PC-3 (cell line): ENCODE results near the gene CEACAM19.

Experiments used
- EZH2 ChIP-seq: fragments of 300-600 bp; sonication (generic); IDR thresholded peaks from one replicate; pipeline ENCODE4 v1.6.1; 2017; ENCODE audit warnings: antibody characterized with exemption, mild to moderate bottlenecking, low read length; ENCODE audit not compliant: unreplicated experiment
- EZH2phosphoT487 ChIP-seq: fragments of 300-600 bp; sonication (generic); IDR thresholded peaks from 2 replicates; pipeline ENCODE4 v1.6.1; 2018; ENCODE audit warnings: mild to moderate bottlenecking, antibody characterized with exemption, low read length, borderline replicate concordance
- TF ChIP-seq, protein P1 (sequence below): fragments of 300-600 bp; sonication (generic); conservative IDR thresholded peaks from 2 replicates; pipeline ENCODE4 v1.5.1; 2017; ENCODE audit warnings: antibody characterized with exemption, low read depth, mild to moderate bottlenecking, low read length

DNA sequence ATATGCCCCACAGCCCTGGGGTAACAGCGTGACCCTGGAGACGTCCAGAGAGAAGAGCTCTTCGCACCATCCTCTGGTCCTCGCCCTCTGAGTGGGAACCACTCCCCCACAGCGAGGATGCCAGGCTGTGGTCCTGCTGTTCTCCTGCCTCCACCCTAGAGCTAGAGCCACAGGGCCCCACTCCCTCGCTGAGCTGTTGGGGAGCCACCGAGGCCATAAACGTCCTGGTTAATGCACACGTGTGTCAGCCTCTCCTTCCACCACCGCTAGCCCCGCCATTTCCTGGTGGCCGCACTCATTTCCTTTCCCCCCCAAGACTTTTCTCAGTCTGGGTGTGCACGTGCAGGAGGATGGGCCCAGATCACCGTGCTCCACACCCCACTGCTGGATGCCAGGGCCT lies 39.2 kb downstream of the CEACAM19 start:
- TF ChIP-seq EZH2 (no peak), EZH2phosphoT487 (no peak)
- TF ChIP-seq, protein P1, sequence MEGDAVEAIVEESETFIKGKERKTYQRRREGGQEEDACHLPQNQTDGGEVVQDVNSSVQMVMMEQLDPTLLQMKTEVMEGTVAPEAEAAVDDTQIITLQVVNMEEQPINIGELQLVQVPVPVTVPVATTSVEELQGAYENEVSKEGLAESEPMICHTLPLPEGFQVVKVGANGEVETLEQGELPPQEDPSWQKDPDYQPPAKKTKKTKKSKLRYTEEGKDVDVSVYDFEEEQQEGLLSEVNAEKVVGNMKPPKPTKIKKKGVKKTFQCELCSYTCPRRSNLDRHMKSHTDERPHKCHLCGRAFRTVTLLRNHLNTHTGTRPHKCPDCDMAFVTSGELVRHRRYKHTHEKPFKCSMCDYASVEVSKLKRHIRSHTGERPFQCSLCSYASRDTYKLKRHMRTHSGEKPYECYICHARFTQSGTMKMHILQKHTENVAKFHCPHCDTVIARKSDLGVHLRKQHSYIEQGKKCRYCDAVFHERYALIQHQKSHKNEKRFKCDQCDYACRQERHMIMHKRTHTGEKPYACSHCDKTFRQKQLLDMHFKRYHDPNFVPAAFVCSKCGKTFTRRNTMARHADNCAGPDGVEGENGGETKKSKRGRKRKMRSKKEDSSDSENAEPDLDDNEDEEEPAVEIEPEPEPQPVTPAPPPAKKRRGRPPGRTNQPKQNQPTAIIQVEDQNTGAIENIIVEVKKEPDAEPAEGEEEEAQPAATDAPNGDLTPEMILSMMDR, result no peak
